GM19372 (cell line): ENCODE measurements around the gene THAP2.
"Not testable (repeated sequence)": the region's sequence is repeated elsewhere in the genome, so short reads cannot be mapped to it uniquely, and the experiment has no call there.

Source experiments
- ATAC-seq: cut with Tn5 transposase; IDR thresholded peaks from one replicate; pipeline ENCODE4 v1.9.1; 2021; ENCODE audit warnings: mild to moderate bottlenecking, low read depth, moderate library complexity; ENCODE audit not compliant: unreplicated experiment

Gene THAP2

GRCh38 chr12:71695782-71696181 is 31.7 kb downstream of the THAP2 start:
- ATAC-seq, result no peak

- ATAC-seq, result not testable (repeated sequence)
These were observed 38.1 kb downstream of the THAP2 start for GRCh38 chr12:71702181-71702580.

DNA sequence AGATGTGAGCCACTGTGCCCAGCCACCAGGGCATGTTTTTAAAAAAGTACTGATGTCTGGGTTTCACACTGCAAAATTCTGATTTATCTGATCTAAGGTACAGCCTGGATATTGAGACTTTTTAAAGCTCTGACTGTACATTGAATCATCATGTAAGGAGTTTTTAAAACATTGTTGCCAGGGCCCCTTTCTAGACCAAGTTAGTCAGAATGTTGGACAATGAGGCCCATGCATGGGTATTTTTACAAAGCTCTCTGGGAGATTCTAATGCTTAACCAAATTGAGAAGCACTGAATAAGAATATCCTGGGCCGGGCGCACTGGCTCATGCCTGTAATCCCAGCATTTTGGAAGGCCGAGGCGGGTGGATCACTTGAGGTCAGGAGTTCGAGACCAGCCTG is 38.5 kb downstream of the THAP2 start:
- no peak for ATAC-seq

- no peak for ATAC-seq
These were observed 39.1 kb downstream of the THAP2 start for GRCh38 chr12:71703206-71703605.

- ATAC-seq, result no peak
These were observed 40.8 kb downstream of the THAP2 start for GRCh38 chr12:71704920-71705319.

DNA sequence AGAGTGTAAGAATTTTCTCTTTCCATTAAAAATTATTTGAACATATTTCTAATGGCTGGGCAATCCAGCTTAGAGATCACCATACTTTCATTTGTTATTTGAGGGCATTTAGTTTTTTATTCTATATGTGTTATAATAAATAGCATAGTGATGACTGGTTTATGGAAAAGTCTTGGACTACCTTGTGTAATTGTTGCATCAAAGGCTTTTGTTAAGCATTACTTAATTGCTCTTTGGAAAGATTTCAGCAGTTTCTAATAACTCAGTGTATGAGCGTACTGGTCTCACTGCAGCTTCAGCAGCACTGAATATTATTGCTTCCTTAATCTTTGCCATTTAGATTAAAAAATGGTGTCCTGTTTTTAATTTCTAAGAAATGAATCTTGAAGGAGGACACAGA is 44.6 kb downstream of the THAP2 start:
- ATAC-seq, result no peak

GRCh38 chr12:71710276-71711125 is 46.4 kb downstream of the THAP2 start:
- ATAC-seq, result no peak

DNA sequence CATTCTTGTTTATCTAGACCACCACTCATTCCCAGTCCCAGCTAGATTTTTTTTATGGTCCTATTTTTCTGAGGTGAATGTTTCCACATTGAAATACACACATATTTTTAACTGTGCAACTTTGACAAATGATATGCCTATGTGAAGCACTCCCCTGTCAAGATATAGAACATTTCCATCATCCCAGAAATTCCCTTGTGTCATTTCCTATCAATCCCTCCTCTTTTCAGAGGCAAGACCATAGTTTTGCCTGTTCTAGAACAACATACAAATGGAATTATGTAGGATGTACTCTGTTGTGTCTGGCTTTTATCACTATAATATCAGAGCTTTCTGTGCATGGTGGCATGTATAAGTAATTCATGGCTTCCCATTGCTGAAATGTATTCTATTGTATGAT is 54.5 kb downstream of the THAP2 start:
- no peak for ATAC-seq

GRCh38 chr12:71719647-71720370 is 55.7 kb downstream of the THAP2 start:
- no peak for ATAC-seq

DNA sequence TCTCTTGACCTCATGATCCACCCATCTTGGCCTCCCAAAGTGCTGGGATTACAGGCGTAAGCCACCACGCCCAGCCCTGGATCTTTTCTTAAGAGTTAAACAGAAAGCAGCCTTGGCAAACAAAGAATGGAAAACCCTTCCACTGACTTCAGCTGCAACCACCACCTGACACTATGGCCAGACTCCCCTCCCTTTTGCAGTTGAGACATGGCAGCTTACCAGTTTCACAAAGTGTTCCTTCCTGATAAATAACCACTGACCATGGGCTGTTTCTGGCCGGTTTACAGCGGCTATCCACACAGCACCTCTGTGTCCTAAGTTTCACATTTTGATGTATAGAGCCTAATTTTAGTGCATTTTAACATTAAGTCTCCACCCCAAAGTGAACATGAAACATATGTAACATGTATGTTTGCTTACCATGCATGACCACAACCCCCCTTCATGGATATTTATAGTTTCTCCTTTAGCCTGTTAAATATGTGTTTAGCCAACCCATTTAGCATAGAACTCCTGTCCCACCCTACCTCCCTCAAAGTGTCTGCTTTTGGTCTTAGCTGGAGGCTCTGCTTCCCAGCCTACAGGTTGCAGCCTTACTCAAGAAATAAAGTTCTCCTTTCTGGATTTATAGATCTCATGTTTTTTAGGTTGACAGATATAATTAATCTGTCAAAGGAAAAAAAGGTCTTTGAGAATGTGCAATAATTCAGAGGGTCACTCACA is 57.8 kb downstream of the THAP2 start:
- ATAC-seq, result no peak

DNA sequence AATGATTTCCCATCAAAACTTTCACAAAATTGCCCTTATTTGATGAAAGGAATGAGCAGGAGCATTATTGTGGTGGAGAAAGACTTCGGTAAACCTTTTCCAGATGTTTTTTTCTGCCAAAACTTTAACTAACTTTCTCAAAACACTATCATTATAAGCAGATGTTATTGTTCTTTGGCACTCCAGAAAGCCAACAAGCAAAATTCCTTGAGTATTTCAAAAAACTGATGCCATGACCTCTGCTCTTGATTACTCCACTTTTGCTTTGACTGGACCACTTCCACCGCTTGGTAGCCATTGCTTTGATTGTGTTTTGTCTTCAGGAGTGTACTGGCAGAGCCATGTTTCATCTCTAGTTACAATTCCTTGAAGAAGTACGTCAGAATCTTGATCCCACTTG is 60.9 kb downstream of the THAP2 start:
- no peak for ATAC-seq

DNA sequence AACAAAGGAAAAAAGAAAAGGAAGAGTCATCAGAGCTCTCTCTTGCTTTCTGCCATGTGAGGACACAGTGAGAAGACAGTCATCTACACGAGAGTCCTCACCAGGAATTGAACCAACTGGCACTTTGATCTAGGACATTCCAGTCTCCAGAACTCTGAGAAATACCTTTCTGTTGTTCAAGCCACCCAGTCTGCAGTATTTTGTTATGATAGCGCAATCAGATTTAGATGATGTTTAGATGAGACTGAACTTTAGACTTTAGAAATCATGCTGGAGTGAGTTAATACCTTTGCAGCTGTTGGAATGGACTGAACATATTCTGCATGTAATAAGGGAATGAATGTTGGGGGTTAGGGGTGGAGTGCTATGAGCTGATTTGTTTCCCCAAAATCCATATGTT is 62.4 kb downstream of the THAP2 start:
- ATAC-seq, result no peak

DNA sequence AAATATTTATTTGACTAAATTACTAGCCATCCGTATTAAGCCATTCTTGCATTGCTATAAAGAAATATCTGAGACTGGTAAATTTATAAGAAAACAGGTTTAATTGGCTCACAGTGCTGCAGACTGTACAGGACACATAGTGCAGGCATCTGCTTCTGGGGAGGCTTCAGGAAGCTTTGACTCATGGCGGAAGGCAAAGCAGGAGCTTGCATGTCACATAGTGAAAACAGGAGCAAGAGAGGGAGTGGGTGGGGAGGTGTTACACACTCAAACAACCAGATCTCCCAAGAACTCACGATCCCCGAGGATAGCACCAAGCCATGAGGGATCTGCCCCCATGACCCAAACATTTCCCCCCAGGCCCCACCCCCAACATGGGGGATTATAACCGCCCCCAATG is 63.9 kb downstream of the THAP2 start:
- ATAC-seq, result no peak
